OCI-LY7 (cell line): Measurements from ENCODE around the gene MANBA.

Experiments used
- CTCF ChIP-seq: fragments of 200-600 bp; sonication (generic); conservative IDR thresholded peaks from 2 replicates; pipeline ENCODE4 v1.5.1; 2014; ENCODE audit warnings: mild to moderate bottlenecking, antibody characterized with exemption, low read length, moderate library complexity, mixed read lengths
- EZH2phosphoT487 ChIP-seq: fragments of 200-600 bp; sonication (generic); IDR thresholded peaks from 2 replicates; pipeline ENCODE4 v1.6.1; 2018; ENCODE audit warnings: low read depth, borderline replicate concordance, mild to moderate bottlenecking, mixed run types, antibody characterized with exemption, low read length, moderate library complexity, mixed read lengths

GRCh38 chr4:102663073-102663472 lies 97.7 kb downstream of the MANBA start:
- TF ChIP-seq CTCF, result no peak
- TF ChIP-seq EZH2phosphoT487, result no peak
